Kidney epithelial cell (primary cell): ENCODE results near the gene AKAP7. TPM values are rescaled to one million over a fixed set of nuclear protein-coding genes. Genes with fewer than 3 reads are reported as not detected.
"Not testable (repeated sequence)": the region's sequence is repeated elsewhere in the genome, so short reads cannot be mapped to it uniquely, and the experiment has no call there.

Experiments used
- DNase-seq: peaks from one replicate; pipeline ENCODE4 v3.0.0-alpha.2; 2010; ENCODE audit warnings: low read depth
- H3K27me3 ChIP-seq: 2 replicates; pipeline ENCODE4 v1.6.0; 2011; ENCODE audit warnings: low read length; ENCODE audit not compliant: control insufficient read depth, insufficient read depth
- H3K36me3 ChIP-seq: 2 replicates; pipeline ENCODE4 v1.5.1; 2011; ENCODE audit warnings: low read length; ENCODE audit not compliant: control insufficient read depth, insufficient read depth
- H3K4me3 ChIP-seq: 2 replicates; pipeline ENCODE4 v1.5.1; 2011; ENCODE audit warnings: low read depth, mild to moderate bottlenecking, control low read depth, low read length
- CTCF ChIP-seq: IDR thresholded peaks from 2 replicates; pipeline ENCODE4 v1.5.1; 2011; ENCODE audit warnings: mild to moderate bottlenecking, moderate library complexity, low read length, control low read depth, inconsistent platforms; ENCODE audit not compliant: insufficient read depth, poor library complexity, severe bottlenecking
- total RNA-seq: library from RNA; depleted of rRNA; stranded (reverse); fragments of >200 nt; gene quantifications from 2 replicates; pipeline ENCODE4 v1.2.3, GENCODE V29; 2015

The AKAP7 gene
- total RNA-seq, 1 donor from 2014 or later: 4.2 TPM

GRCh38 chr6:131309437-131309836, 174.2 kb downstream of the AKAP7 start:
- H3K27me3 ChIP-seq: no peaks in the 10 kb centered on the region
- no peak for DNase-seq
- no peak for TF ChIP-seq CTCF

GRCh38 chr6:131314838-131315237, 179.6 kb downstream of the AKAP7 start:
- no peaks in the 10 kb centered on the region for H3K27me3 ChIP-seq
- no peak for DNase-seq
- H3K4me3 ChIP-seq: no peak overlapping the region
- H3K36me3 ChIP-seq: no peaks in the 10 kb centered on the region
- no peak for TF ChIP-seq CTCF

More at GRCh38 chr6:131309437-131309836, 174.2 kb downstream of the AKAP7 start:
- Histone ChIP-seq H3K4me3 (no peak overlapping the region), H3K36me3 (no peaks in the 10 kb centered on the region)

GRCh38 chr6:131316654-131317053, 181.4 kb downstream of the AKAP7 start:
- Histone ChIP-seq H3K27me3 (no peaks in the 10 kb centered on the region), H3K4me3 (no peak overlapping the region), H3K36me3 (no peaks in the 10 kb centered on the region)
- no peak for TF ChIP-seq CTCF
- no peak for DNase-seq

- Histone ChIP-seq H3K4me3 (no peak overlapping the region), H3K27me3 (no peaks in the 10 kb centered on the region), H3K36me3 (no peaks in the 10 kb centered on the region)
- no peak for TF ChIP-seq CTCF
- no peak for DNase-seq
These were observed 182.2 kb downstream of the AKAP7 start for GRCh38 chr6:131317516-131317915.

GRCh38 chr6:131321589-131321988, 186.3 kb downstream of the AKAP7 start:
- Histone ChIP-seq H3K36me3 (no peaks in the 10 kb centered on the region), H3K4me3 (no peak overlapping the region), H3K27me3 (no peaks in the 10 kb centered on the region)
- no peak for DNase-seq
- no peak for TF ChIP-seq CTCF

GRCh38 chr6:131322125-131322524, 186.9 kb downstream of the AKAP7 start:
- no peak overlapping the region for H3K4me3 ChIP-seq
- no peak for TF ChIP-seq CTCF
- no peaks in the 10 kb centered on the region for H3K36me3 ChIP-seq
- H3K27me3 ChIP-seq: no peaks in the 10 kb centered on the region
- DNase-seq: no peak

- not testable (repeated sequence) for H3K27me3 ChIP-seq
These were observed 190.4 kb downstream of the AKAP7 start for GRCh38 chr6:131325669-131326068.

GRCh38 chr6:131328727-131329126, 193.5 kb downstream of the AKAP7 start:
- not testable (repeated sequence) for DNase-seq, H3K4me3 ChIP-seq, H3K27me3 ChIP-seq, H3K36me3 ChIP-seq

More at GRCh38 chr6:131325669-131326068, 190.4 kb downstream of the AKAP7 start:
- not testable (repeated sequence) for DNase-seq, H3K36me3 ChIP-seq, H3K4me3 ChIP-seq
